Tibial nerve (tissue), 4 donors: Measurements from ENCODE around the gene CENPP. TPM values are rescaled to one million over a fixed set of nuclear protein-coding genes. Genes with fewer than 3 reads are reported as not detected.

Experiments used
- DNase-seq, 2 donors: peaks; one replicate each; pipeline ENCODE4 v3.0.0-alpha.2; 2019; ENCODE audit warnings: low spot score in 2 of 2
- H3K27ac ChIP-seq, 4 donors: fragments of 200-600 bp; sonication (generic) in 3 of 4; one replicate each; pipeline ENCODE4 v1.5.1; 2017 to 2019; ENCODE audit warnings: mild to moderate bottlenecking in 1 of 4
- H3K27me3 ChIP-seq, 2 donors: fragments of 200-600 bp; sonication (generic) in 1 of 2; one replicate each; pipeline versions ENCODE4 v1.5.1 to v1.6.0; 2017 to 2019
- H3K36me3 ChIP-seq, 3 donors: fragments of 200-600 bp; sonication (generic); one replicate each; pipeline ENCODE4 v1.5.1; 2018 to 2019
- H3K4me1 ChIP-seq, 4 donors: fragments of 200-600 bp; sonication (generic) in 3 of 4; one replicate each; pipeline ENCODE4 v1.5.1; 2017 to 2019
- H3K4me3 ChIP-seq, 4 donors: fragments of 200-600 bp; sonication (generic) in 3 of 4; one replicate each; pipeline ENCODE4 v1.5.1; 2017 to 2019; ENCODE audit warnings: mild to moderate bottlenecking in 1 of 4, moderate library complexity in 1 of 4
- H3K9me3 ChIP-seq, 4 donors: fragments of 200-600 bp; sonication (generic) in 3 of 4; one replicate each; pipeline ENCODE4 v1.5.1; 2017 to 2019
- CTCF ChIP-seq, 5 experiments: fragments of 200-600 bp in 3 of 5; fragments of 450-650 bp in 2 of 5; sonication (generic) in 3 of 5; IDR thresholded peaks; one replicate each; pipeline ENCODE4 v1.5.1; 2016 to 2019; ENCODE audit warnings: antibody characterized with exemption in 5 of 5, mild to moderate bottlenecking in 3 of 5, moderate library complexity in 2 of 5
- EP300 ChIP-seq, 2 donors: sonication (generic); formaldehyde crosslinking; IDR thresholded peaks; one replicate each; pipeline ENCODE4 v1.6.1; 2017; ENCODE audit warnings: antibody characterized with exemption in 2 of 2, mild to moderate bottlenecking in 1 of 2
- POLR2A ChIP-seq, 2 donors: fragments of 450-650 bp; IDR thresholded peaks; one replicate each; pipeline ENCODE4 v1.6.1; 2017; ENCODE audit warnings: antibody characterized with exemption in 2 of 2, mild to moderate bottlenecking in 2 of 2, moderate library complexity in 2 of 2
- WGBS, 2 donors: methylation state at CpG; one replicate each; pipeline ENCODE4 v1.1.5; 2018; 5-methylcytosine and 5-hydroxymethylcytosine counted together
- total RNA-seq, 4 donors: library from RNA; depleted of rRNA; stranded (reverse); fragments of >200 nt; gene quantifications; one replicate each; pipeline ENCODE4 v1.1.0, GENCODE V29; 2016

CENPP gene
- total RNA-seq, 4 donors from 2014 or later = 5.0 to 17.1 (median 6.9) TPM

GRCh38 chr9:92525306-92525705 is 199.6 kb downstream of the CENPP start:
- 90 to 92% methylated on average over 5 of the region's 5 CpGs for WGBS, 2 donors
- H3K9me3 ChIP-seq = peaks cover 0 to 7% (median 0%) of the 10 kb centered on the region in 4 donors
- no peak overlapping the region for H3K4me3 ChIP-seq
- DNase-seq = no peak
- no peak overlapping the region for H3K27ac ChIP-seq
- no peaks in the 10 kb centered on the region for H3K4me1 ChIP-seq
- TF ChIP-seq POLR2A (IDR thresholded peaks at IDR 0.05) = no peak
- no peak for TF ChIP-seq CTCF (IDR thresholded peaks at IDR 0.05)
- no peak for TF ChIP-seq EP300 (IDR thresholded peaks at IDR 0.05)
- H3K27me3 ChIP-seq = no peaks in the 10 kb centered on the region
- peaks cover 0 to 5% (median 0%) of the 10 kb centered on the region in 3 donors for H3K36me3 ChIP-seq

- Histone ChIP-seq H3K27me3 (no peaks in the 10 kb centered on the region), H3K4me1 (no peaks in the 10 kb centered on the region), H3K27ac (no peak overlapping the region), H3K36me3 (peaks cover 0 to under 1% (median 0%) of the 10 kb centered on the region in 3 donors), H3K9me3 (peaks cover 0 to 27% (median 0%) of the 10 kb centered on the region in 4 donors), H3K4me3 (no peak overlapping the region)
- no peak for DNase-seq
- TF ChIP-seq CTCF (IDR thresholded peaks at IDR 0.05) (no peak), POLR2A (IDR thresholded peaks at IDR 0.05) (no peak), EP300 (IDR thresholded peaks at IDR 0.05) (no peak)
- 94 to 100% methylated on average over 2 of the region's 2 CpGs for WGBS, 2 donors
Observed at GRCh38 chr9:92527291-92527828, 201.6 kb downstream of the CENPP start.

GRCh38 chr9:92527832-92528521 is 202.2 kb downstream of the CENPP start:
- no peak for DNase-seq
- H3K27ac ChIP-seq = no peak overlapping the region
- H3K4me1 ChIP-seq = no peaks in the 10 kb centered on the region
- WGBS, 2 donors = 84% methylated on average over 4 of the region's 4 CpGs
- H3K9me3 ChIP-seq = peaks cover 0 to 28% (median 0%) of the 10 kb centered on the region in 4 donors
- H3K4me3 ChIP-seq = no peak overlapping the region
- H3K27me3 ChIP-seq = no peaks in the 10 kb centered on the region
- H3K36me3 ChIP-seq = no peaks in the 10 kb centered on the region
- TF ChIP-seq CTCF (IDR thresholded peaks at IDR 0.05) (no peak), EP300 (IDR thresholded peaks at IDR 0.05) (no peak), POLR2A (IDR thresholded peaks at IDR 0.05) (no peak)

DNA sequence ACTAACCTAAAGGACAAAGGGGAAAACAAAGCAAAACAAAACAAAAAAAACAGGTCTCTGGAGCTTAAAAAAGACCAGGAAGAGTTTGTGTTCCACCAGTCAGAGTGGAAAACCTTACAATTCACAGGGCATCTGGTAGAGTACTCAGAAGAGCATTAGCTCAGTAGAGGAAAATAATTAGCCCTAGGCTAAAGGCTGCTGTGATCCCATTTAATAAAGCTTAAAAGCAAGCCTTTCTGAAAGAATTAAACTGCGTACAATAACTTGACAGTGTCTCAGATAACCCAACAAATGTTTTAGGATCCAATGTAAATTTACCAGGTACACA is 202.7 kb downstream of the CENPP start:
- TF ChIP-seq POLR2A (IDR thresholded peaks at IDR 0.05) = no peak
- TF ChIP-seq CTCF (IDR thresholded peaks at IDR 0.05) = no peak
- no peak for TF ChIP-seq EP300 (IDR thresholded peaks at IDR 0.05)
- Histone ChIP-seq H3K4me1 (no peaks in the 10 kb centered on the region), H3K27ac (no peak overlapping the region), H3K27me3 (no peaks in the 10 kb centered on the region), H3K4me3 (no peak overlapping the region), H3K9me3 (peaks cover 0 to 28% (median 0%) of the 10 kb centered on the region in 4 donors), H3K36me3 (no peaks in the 10 kb centered on the region)
- no peak for DNase-seq
- WGBS, 2 donors = 64 to 73% methylated on average over 1 of the region's 1 CpG

- 94 to 95% methylated on average over 3 of the region's 3 CpGs for WGBS, 2 donors
- DNase-seq = no peak
- Histone ChIP-seq H3K27ac (no peak overlapping the region), H3K27me3 (no peaks in the 10 kb centered on the region), H3K4me1 (no peaks in the 10 kb centered on the region), H3K36me3 (no peaks in the 10 kb centered on the region), H3K4me3 (no peak overlapping the region), H3K9me3 (peaks cover 0 to 28% (median 0%) of the 10 kb centered on the region in 4 donors)
- TF ChIP-seq CTCF (IDR thresholded peaks at IDR 0.05) (no peak), POLR2A (IDR thresholded peaks at IDR 0.05) (no peak), EP300 (IDR thresholded peaks at IDR 0.05) (no peak)
Observed at GRCh38 chr9:92529124-92529523, 203.4 kb downstream of the CENPP start.
